ENCODE results near the gene TC2N. TPM values are rescaled to one million over a fixed set of nuclear protein-coding genes. Genes with fewer than 3 reads are reported as not detected.
"Not testable (repeated sequence)": the region's sequence is repeated elsewhere in the genome, so short reads cannot be mapped to it uniquely, and the experiment has no call there.

Gene TC2N
- total RNA-seq, 1 donor from 2014 or later = 104 TPM

- DNase-seq (ENCODE audit: low spot score) = peak; percentile 82
Measured at GRCh38 chr14:91889477-91890211, 22.3 kb upstream of the TC2N start.

- DNase-seq (ENCODE audit: low spot score) = no peak
Measured at GRCh38 chr14:91888641-91889476, 21.5 kb upstream of the TC2N start.

DNA sequence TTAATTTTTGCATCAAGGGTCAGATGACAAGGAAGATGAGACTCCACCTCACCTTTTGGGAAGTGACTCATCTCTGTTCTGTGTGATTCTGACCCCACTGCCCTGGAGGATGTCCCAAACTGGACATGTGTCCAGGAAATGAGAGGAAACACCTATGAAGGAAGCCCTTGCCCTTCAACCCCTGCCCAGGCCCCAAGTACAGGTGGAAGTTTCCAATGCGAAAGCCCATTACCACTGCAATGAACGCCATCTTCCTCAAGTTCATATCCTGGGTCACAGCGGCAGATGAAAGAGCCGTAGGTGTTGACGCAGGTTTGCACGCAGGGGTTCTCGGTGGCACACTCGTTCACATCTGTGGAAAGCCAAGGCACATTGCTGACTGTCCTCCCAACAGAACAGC is 19.6 kb upstream of the TC2N start:
- no peak for DNase-seq (ENCODE audit: low spot score)

DNA sequence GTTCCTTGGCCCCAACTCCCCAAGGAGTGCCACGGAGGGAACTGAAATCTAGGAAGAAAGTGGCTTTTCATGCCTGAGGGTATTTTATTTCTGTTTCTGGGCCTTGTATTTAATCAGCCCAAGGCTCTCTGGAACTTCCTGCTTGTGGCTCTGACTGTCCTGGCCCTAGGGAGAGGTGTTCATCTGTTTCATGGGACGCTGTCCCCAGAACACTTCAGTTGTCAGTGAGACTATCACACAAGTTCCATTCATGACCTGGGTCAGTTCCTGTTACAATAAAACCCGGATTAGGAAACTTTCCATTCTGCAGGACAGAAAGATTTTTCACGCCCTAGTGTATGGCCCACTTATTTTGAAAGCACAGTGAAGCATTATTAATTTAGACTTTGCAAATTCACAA is 18.5 kb upstream of the TC2N start:
- no peak for DNase-seq (ENCODE audit: low spot score)

DNA sequence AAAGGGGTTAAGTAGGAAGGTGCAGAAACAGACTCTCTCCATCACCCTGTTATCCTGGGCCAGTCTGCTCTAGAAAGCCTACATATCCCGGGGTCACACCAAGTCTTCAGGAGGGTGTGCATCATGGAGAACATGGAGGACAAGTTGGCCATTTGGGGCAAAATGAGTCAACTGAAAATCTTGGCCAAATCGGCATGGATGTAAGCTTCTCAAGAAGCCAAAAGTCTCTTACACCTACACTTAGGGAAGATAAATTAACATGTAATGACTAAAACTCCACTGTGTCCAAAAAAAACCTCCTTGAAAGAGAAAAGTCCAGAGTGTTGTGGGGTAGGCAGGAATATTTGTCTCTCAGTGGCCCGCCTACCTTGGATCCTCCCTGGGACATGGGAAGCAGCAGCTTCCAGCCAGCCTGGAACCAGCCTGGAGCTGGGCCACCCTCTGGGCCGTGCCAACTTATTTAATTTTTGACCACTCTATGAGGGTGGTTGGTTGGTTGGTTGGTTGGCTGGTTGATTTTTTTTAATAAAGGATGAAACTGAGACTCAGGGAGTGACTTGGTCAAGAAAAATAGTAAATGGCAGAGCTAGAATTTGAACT is 17.9 kb upstream of the TC2N start:
- no peak for DNase-seq (ENCODE audit: low spot score)

GRCh38 chr14:91884664-91885063 is 17.3 kb upstream of the TC2N start:
- DNase-seq (ENCODE audit: low spot score) = no peak

DNA sequence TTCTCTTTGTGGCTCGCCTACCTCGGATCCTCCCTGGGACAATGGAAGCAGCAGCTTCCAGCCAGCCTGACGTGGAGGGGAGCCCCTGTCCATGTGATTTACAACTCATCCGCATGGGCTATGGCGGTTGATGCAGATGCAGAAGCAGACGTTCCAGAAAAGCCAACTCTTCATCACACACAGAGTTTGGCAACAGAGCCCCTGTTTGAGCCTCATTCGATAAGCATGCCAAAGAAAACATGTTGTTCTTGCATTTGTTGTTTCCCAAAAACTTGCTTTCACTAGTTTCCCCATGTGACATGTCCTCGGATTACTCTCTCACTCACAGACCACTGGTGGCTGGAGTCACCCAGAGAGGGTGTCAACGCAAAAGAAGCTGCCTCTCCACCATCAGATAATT is 16.4 kb upstream of the TC2N start:
- DNase-seq (ENCODE audit: low spot score) = peak; percentile 40

GRCh38 chr14:91882776-91883175 is 15.4 kb upstream of the TC2N start:
- no peak for DNase-seq (ENCODE audit: low spot score)

DNA sequence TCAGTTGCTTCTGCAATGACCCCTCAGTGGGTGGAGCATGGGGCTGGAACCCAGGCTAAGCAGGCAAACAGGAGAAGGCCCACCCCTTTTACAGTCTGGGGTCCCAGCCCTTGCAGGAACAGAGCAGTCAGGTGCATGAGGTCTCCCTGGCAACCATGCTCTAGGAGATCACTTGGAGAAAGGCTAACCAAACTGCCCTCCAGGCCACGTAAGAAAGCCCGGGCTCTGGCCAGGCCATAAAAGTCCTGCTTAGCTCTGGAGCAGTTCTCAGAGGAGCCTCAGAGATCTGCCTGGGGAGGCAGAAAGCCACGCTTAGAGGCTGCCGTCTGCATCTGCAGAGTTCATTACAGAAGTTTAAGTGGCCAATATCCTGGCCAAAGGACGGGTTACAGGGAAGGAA is 15.0 kb upstream of the TC2N start:
- DNase-seq (ENCODE audit: low spot score) = no peak

GRCh38 chr14:91879196-91879595 is 11.9 kb upstream of the TC2N start:
- DNase-seq (ENCODE audit: low spot score) = no peak

DNA sequence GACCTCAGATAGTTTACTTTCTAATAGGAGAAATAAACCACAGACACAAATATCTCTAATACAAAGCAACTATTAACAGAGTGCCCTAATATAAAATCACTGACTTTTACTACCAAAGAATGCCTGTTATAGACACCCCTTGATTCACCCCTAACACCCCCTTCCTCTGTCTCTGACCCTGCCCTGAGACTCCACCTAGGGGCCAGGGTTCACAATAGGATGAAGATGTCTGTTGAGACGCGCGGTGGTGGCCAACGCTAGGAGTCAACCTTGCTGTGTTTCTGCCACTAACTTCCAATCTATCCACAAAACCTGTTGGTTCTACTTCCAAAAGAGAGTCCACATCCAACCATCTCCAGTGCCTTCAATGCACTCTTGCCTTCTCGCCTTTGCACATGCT is 10.9 kb upstream of the TC2N start:
- no peak for DNase-seq (ENCODE audit: low spot score)

GRCh38 chr14:91877376-91877915 is 10.1 kb upstream of the TC2N start:
- no peak for DNase-seq (ENCODE audit: low spot score)

DNA sequence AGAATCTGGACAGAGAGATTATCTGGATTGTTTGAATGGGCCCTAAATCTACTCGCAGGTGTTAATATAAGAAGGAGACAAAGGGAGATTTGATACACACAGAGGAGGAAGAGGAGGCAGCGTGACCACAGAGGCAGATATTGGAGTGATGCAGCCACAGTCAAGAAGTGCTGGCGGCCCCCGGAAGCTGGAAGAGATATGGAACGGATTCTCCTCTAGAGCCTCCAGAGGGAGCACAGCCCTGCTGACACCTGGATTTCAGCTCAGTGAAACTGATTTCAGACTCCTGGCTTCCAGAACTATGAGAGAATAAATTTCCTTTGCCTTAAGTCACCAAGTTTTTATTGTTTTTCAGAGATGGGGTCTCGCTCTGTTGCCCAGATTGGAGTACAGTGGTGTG is 9.2 kb upstream of the TC2N start:
- DNase-seq (ENCODE audit: low spot score) = no peak

GRCh38 chr14:91875525-91876286 is 8.4 kb upstream of the TC2N start:
- no peak for DNase-seq (ENCODE audit: low spot score)

GRCh38 chr14:91873471-91874415 is 6.4 kb upstream of the TC2N start:
- DNase-seq (ENCODE audit: low spot score) = peak; percentile 39

- DNase-seq (ENCODE audit: low spot score) = peak; percentile 93
Measured at GRCh38 chr14:91872517-91873470, 5.5 kb upstream of the TC2N start.

DNA sequence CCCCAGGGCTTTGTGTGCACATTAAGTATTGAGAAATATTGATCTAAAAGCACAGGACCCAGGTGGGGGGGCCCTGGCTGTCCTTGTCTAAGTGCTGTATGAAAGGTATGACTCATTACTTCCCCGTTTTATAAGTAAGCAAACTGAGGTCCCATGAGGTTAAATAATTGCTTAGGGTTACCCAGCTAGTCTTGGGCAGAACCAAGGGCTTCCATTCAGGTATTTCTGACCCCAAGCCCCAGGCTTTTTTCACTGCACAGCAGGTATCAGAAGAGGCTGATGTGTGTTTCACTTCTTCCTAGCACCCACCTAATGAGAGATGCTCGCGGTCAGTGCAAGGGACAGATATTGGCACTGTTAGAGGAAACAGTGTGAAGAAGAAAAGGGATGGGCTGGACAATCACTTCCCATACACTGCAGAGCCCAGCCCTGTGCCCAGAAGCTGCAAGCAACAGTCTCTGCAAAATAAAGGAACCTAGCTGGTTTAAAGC is 4.7 kb upstream of the TC2N start:
- DNase-seq (ENCODE audit: low spot score) = peak; percentile 84

- DNase-seq (ENCODE audit: low spot score) = not testable (repeated sequence)
Measured at GRCh38 chr14:91871401-91871800, 4.1 kb upstream of the TC2N start.

DNA sequence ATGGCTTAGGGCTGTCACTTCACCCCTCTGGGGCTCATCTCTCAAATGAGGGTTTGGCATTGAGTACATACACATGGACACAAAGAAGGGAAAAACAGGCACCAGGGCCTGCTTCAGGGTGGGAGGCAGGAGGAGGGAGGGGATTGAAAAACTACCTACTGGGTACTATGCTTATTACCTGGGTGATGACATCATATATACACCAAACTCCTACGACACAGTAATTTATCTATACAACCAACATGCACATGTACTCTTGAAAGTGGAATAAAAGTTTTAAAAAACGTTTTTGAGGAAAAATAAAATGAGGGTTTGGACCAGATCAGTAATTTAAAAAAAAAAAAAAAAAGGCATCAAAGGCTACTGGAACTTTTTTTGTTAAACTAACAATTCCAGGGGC is 3.6 kb upstream of the TC2N start:
- no peak for DNase-seq (ENCODE audit: low spot score)

All from mucosa of gallbladder (tissue), 1 donor.